SK-N-MC (cell line): ENCODE data around the gene TEX11.

Source experiments
- EZH2 ChIP-seq: fragments of 200-600 bp; sonication (generic); IDR thresholded peaks from one replicate; pipeline ENCODE4 v1.6.1; 2017; ENCODE audit warnings: antibody characterized with exemption
- POLR2AphosphoS5 ChIP-seq: IDR thresholded peaks from 2 replicates; pipeline ENCODE4 v1.6.1; 2012; ENCODE audit warnings: mild to moderate bottlenecking, low read depth, low read length, borderline replicate concordance

- no peak for TF ChIP-seq EZH2
- no peak for TF ChIP-seq POLR2AphosphoS5
These were observed 236.2 kb downstream of the TEX11 start for GRCh38 chrX:70672326-70672725.
